ENCODE measurements around the gene GABRG3. TPM values are rescaled to one million over a fixed set of nuclear protein-coding genes. Genes with fewer than 3 reads are reported as not detected.

Gene GABRG3
- total RNA-seq, 1 donor: not detected

- no peak for DNase-seq (ENCODE audit: low read depth in 2 of 3, low spot score in 2 of 3)
Measured at GRCh38 chr15:27091270-27091940, 120.4 kb downstream of the GABRG3 start.

- DNase-seq (ENCODE audit: low read depth in 2 of 3, low spot score in 2 of 3): no peak
Measured at GRCh38 chr15:27092390-27092789, 121.4 kb downstream of the GABRG3 start.

- DNase-seq (ENCODE audit: low read depth in 2 of 3, low spot score in 2 of 3): no peak
Measured at GRCh38 chr15:27094235-27094634, 123.3 kb downstream of the GABRG3 start.

GRCh38 chr15:27095886-27096624, 125.1 kb downstream of the GABRG3 start:
- no peak for DNase-seq (ENCODE audit: low read depth in 2 of 3, low spot score in 2 of 3)

GRCh38 chr15:27097506-27097905, 126.5 kb downstream of the GABRG3 start:
- DNase-seq (ENCODE audit: low read depth in 2 of 3, low spot score in 2 of 3): no peak

GRCh38 chr15:27101982-27102381, 131.0 kb downstream of the GABRG3 start:
- DNase-seq (ENCODE audit: low read depth in 2 of 3, low spot score in 2 of 3): no peak

- DNase-seq (ENCODE audit: low read depth in 2 of 3, low spot score in 2 of 3): no peak
Measured at GRCh38 chr15:27111323-27111722, 140.3 kb downstream of the GABRG3 start.

GRCh38 chr15:27114473-27114872, 143.5 kb downstream of the GABRG3 start:
- DNase-seq (ENCODE audit: low read depth in 2 of 3, low spot score in 2 of 3): no peak

- DNase-seq (ENCODE audit: low read depth in 2 of 3, low spot score in 2 of 3): no peak
Measured at GRCh38 chr15:27119695-27120266, 148.8 kb downstream of the GABRG3 start.

GRCh38 chr15:27121672-27122071, 150.7 kb downstream of the GABRG3 start:
- DNase-seq (ENCODE audit: low read depth in 2 of 3, low spot score in 2 of 3): no peak

GRCh38 chr15:27123291-27123690, 152.3 kb downstream of the GABRG3 start:
- no peak for DNase-seq (ENCODE audit: low read depth in 2 of 3, low spot score in 2 of 3)

- DNase-seq (ENCODE audit: low read depth in 2 of 3, low spot score in 2 of 3): no peak
Measured at GRCh38 chr15:27123808-27124207, 152.8 kb downstream of the GABRG3 start.

GRCh38 chr15:27124287-27124871, 153.4 kb downstream of the GABRG3 start:
- no peak for DNase-seq (ENCODE audit: low read depth in 2 of 3, low spot score in 2 of 3)

- DNase-seq (ENCODE audit: low read depth in 2 of 3, low spot score in 2 of 3): no peak
Measured at GRCh38 chr15:27125185-27125584, 154.2 kb downstream of the GABRG3 start.

- DNase-seq (ENCODE audit: low read depth in 2 of 3, low spot score in 2 of 3): no peak
Measured at GRCh38 chr15:27126449-27126848, 155.5 kb downstream of the GABRG3 start.

- no peak for DNase-seq (ENCODE audit: low read depth in 2 of 3, low spot score in 2 of 3)
Measured at GRCh38 chr15:27127815-27128570, 157.0 kb downstream of the GABRG3 start.

GRCh38 chr15:27133249-27133648, 162.3 kb downstream of the GABRG3 start:
- DNase-seq (ENCODE audit: low read depth in 2 of 3, low spot score in 2 of 3): no peak

GRCh38 chr15:27134481-27134880, 163.5 kb downstream of the GABRG3 start:
- DNase-seq (ENCODE audit: low read depth in 2 of 3, low spot score in 2 of 3): no peak

- DNase-seq (ENCODE audit: low read depth in 2 of 3, low spot score in 2 of 3): no peak
Measured at GRCh38 chr15:27135151-27135550, 164.2 kb downstream of the GABRG3 start.

- DNase-seq (ENCODE audit: low read depth in 2 of 3, low spot score in 2 of 3): no peak
Measured at GRCh38 chr15:27137127-27137526, 166.1 kb downstream of the GABRG3 start.

GRCh38 chr15:27165590-27165989, 194.6 kb downstream of the GABRG3 start:
- DNase-seq (ENCODE audit: low read depth in 2 of 3, low spot score in 2 of 3): no peak

All from hematopoietic multipotent progenitor cell (in vitro differentiated cells).